ENCODE data around the gene SULT1A2.

DNA sequence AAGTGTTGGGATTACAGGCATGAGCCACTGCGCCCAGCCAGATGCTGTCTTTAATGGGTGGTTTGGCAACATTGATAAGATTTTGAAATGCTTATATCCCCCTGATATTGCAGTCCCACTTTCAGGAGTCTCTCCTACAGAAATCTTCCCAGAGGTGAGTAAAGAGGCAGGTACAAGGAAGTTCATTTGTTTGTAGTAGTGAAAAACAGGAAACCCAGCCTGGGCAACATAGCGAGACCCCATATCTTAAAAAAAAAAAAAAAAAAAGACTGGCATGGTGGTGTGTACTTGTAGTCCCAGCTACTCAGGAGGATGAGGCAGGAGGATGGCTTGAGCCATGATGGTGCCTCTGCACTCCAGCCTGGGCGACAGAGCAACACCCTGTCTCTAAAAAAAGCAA, 51.9 kb downstream of the SULT1A2 start:
- TF ChIP-seq FOXM1 (IDR thresholded peaks at IDR 0.05; ENCODE audit: borderline replicate concordance, low read depth), result no peak
- TF ChIP-seq, protein P1, sequence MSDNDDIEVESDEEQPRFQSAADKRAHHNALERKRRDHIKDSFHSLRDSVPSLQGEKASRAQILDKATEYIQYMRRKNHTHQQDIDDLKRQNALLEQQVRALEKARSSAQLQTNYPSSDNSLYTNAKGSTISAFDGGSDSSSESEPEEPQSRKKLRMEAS (IDR thresholded peaks at IDR 0.05), result no peak
- no peak for TF ChIP-seq RAD21 (IDR thresholded peaks at IDR 0.05; ENCODE audit: low read depth)
- TF ChIP-seq EGR1 (IDR thresholded peaks at IDR 0.05), result no peak
- TF ChIP-seq ZBTB7A (IDR thresholded peaks at IDR 0.05; ENCODE audit: low read depth), result no peak
- no peak for TF ChIP-seq TAF1 (IDR thresholded peaks at IDR 0.05; ENCODE audit: low read depth)
- TF ChIP-seq TCF12 (IDR thresholded peaks at IDR 0.05; ENCODE audit: low read depth), result no peak
- TF ChIP-seq EP300 (IDR thresholded peaks at IDR 0.05; ENCODE audit: borderline replicate concordance), result no peak

All from Ishikawa (cell line).